ENCODE results near the gene LRRC8D.
A peak's percentile ranks its signal among the peaks of the same experiment; 100 is the strongest.
"Not testable (repeated sequence)": the region's sequence is repeated elsewhere in the genome, so short reads cannot be mapped to it uniquely, and the experiment has no call there.

LRRC8D gene

DNA sequence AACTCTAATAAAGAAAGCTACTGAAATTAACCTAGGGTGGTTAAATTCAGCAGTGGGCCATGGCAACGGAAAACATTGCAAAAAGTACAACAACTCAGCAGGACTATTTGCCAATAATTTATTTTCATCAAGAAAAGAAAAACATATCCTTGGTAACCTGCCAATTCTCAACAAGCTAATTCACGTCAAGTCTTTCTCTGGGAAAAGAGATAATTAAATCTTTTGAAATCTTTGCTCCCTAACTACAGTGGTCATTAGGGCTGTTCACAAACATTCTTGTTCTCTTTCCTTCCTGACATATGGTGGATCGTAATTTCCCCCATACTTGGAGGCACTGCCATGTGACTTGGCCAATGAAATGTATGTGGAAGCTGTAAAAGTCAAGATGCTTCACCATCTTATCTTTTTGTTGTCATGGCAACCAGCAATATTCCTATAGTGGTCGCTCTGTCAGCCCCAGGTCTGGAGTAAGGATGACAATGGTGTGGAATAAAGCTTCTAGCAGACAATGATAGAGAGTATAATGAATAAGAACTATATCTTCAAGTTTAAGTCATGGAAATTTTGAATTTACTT is 144.4 kb downstream of the LRRC8D start:
- peak; percentile 44 for DNase-seq

DNA sequence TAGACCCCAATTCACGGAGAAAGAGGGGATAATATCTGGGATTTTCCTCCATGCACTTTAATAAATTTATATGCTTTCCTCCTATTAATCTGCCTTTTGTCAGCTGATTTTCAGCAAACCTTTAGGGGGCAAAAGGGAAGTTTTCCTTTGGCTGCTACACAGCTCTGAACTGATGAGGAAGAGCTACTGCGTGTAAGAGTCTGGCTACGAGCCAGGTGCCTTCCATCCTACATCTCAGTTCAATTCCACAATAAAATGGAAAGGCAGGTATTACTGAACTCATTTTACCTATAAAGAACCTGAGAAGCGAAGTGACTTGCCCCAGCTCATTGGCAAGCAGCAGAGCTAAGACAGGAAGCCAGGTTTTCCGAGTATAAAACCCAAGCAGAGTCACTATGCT is 145.8 kb downstream of the LRRC8D start:
- no peak for DNase-seq

DNA sequence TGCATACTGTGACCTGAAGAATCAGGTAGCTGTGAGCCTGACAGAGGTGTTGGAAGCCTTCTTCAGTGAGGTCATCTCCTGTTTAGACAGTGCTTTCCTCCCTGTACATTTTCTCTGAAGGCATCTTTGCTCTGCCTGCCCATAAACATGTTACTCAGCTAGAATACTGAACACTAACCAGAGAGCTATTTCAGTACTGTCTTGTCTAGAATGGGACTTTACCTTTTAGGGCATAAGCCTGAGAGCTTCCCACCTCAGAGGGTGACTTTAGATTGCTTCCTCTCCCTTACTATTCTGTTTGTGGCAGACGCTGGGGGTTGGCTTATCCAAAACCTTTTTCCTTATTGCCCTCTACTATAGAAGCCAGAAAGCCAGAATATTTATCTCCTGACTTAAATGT is 150.8 kb downstream of the LRRC8D start:
- DNase-seq = peak; percentile 25

DNA sequence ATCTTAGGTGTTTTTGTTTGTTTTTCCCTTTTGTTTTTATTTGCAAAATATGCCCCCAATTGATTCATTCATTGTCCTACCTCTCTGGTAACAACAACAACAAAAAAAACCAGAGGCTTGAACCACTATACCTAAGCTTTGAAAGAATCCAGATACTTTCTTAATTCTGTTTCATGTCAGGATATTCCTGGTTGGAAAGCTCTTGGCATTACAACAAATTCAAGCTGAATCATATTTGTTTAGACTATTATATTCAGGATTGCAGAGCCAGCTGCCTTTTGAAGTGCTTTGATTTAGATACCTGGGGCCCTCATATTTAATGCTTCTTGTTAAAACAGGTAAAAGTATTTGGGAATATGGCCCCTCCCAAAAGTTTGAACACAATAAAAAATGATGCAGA is 151.2 kb downstream of the LRRC8D start:
- no peak for DNase-seq

DNA sequence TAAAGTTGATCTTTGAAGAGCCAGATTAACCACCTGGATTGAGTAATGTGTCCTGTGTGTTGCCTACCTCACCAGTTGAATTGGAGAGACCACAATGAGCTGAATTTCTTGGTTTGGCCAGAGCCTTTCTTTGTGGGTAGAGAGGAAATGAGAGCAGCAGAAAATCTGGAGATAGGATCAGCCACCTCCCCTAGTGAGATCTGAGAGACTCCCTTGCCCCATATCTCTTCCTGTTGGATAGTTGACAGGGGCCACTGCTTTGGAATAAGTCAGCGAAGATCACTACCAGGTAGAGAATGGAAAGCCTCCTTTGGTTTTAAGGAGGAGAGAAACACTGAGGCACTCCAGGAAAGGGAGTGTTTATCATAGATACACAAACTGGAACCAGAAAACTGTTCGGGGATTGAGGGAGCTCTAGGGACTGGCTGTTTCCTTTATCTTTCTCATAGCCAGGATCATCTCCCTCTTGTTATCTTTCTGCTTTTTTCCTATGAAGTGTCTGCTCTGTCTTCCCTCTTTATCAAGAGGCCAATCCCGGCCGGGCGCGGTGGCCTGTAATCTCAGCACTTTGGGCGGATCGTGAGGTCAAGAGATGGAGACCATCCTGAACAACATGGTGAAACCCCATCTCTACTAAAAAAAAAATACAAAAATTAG is 152.8 kb downstream of the LRRC8D start:
- DNase-seq = no peak

DNA sequence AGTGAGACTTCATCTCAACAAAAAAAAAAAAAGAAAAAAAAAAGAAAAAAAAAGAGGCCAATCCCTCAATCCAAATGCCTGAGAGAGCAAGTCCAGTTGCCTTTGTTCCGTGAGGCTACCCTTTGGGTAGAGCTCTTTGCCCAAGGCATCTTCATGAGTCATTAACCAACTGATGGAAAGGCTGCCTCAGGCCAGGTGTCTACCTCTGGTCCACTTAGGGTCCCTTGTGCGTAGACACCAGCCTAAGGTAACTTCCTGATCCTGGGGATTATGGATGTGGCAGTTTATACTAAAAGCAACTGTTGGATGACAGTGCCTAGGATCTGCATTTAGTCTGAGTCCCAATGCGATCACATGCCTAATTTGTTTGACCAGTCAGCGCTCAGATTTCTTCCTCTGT is 153.4 kb downstream of the LRRC8D start:
- no peak for DNase-seq

DNA sequence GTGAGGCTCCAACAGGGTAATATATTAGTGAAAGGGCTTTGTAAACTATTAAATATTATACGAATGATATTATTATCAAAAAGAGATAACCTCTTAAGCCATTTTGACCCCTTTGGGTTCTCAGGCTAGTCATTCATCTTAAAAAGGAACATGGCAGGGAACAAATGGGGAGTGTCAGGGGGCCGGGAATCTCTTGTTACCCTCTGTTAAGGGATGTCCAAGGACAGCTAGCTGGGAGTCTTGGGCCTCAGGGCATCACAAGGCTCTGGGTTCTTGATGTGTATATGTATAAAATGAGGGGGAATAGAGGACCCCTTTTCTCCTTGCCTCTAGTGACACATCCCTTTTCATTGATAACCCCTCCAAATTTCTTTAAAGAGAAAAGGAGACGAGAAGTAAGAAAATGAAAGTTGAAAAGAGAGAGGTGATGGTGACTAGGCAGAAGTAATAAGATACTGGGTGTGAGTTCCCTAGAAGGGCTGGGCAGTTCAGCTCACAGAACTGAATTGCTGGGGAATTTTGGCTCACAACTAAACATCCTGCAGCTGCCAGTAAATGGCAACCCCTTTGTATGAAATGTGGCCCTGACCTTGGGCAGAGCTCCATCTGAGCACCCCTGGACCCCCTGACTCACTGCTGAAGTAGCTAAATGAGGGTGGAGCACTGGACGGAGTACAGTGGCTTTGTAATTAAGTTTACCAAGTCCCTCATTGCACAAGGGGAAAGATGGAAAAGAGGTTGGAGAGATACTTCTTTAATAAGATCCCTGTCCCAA is 154.1 kb downstream of the LRRC8D start:
- DNase-seq = peak; percentile 71

DNA sequence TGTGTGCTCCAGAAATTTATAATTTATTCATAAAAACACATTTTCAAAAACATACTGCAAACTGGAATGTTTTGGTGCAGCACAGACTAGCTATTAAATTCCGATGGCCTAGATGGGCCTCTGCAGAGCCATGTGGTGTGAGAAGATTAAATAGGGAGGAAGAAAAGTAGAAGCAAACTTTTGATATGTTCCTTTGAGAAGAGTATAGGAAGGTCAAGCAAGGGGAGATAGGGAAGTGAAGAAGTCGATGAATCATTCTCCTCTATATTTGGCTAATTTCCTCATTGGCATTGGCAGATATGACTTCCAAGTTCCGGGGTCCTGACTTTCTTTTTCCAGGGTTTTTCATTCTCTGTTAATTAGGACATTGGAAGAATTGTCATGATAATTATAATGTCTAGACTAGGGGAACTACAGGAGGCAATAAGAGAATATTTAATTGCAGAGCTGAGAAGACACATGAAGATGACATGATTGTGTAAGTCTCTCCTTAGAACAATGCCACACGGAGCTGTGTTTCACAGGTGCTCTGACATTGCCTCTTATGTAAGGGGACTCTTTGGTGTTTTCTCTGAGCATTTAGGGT is 154.8 kb downstream of the LRRC8D start:
- DNase-seq = no peak

DNA sequence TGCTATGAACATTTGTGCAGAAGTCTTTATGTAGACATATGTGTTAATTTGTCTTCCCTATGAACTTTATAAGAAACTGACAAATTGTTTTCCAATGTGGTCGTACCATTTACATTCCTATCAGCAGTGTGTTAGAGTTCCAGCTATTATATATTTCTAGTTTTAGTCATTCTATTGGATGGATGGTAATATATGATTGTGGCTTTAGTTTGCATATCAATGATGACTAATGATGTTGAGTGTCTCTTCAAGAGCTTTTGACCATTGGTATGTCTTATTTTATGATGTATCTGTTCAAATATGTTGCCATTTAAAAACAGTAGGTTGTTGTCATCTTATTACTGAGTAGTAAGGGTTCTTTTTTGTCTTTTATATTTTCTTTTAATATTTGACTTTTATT is 157.9 kb downstream of the LRRC8D start:
- DNase-seq = peak; percentile 89

DNA sequence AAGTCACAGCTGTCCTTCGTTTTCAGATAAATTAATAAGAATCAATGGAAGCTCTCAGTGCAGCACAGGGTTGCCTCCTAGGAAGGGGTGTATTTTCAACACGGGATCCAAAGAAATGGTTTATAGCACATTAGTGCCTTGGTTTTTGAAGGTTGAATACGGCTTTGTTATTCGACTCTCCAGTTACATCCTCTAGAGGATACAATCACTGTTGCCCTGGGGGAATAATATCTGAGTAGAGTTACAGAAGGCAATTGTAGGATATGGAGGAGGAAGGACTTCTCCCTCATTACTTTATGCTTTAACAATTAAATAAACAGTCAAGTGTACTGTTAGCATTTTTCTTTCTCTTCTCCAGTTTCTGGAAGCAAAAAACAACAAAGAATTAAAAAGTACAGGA is 159.8 kb downstream of the LRRC8D start:
- no peak for DNase-seq

DNA sequence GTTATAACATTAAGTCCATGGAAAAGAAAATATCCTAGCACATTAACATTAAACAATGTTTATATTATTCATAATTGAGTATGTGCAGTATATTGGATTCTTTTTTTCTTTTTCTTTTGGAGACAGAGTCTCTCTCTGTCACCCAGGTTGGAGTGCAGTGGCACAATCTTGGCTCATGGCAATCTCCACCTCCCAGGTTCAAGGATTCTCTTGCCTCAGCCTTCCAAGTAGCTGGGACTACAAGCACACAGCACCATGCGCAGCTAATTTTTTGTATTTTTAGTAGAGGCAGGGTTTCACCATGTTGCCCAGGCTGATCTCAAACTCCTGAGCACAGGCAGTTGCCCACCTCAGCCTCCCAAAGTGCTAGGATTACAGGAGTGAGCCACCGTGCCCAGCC is 162.0 kb downstream of the LRRC8D start:
- not testable (repeated sequence) for DNase-seq

DNA sequence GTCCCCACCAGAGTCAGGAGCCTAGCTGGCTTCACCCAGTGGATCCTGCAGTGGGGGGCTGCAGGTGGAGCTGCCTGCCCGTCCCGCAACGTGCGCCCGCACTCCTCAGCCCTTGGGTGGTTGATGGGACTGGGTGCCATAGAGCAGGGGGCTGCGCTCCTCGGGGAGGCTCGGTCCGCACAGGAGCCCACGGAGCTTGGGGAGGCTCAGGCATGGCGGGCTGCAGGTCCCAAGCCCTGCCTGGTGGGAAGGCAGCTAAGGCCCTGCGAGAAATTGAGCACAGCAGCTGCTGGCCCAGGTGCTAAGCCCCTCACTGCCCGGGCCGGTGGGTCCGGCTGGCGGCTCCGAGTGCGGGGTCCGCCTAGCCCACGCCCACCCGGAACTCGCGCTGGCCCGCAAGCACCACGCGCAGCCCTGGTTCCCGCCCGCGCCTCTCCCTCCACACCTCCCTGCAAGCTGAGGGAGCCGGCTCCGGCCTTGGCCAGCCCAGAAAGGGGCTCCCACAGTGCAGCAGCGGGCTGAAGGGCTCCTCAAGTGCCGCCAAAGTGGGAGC is 163.8 kb downstream of the LRRC8D start:
- not testable (repeated sequence) for DNase-seq

DNA sequence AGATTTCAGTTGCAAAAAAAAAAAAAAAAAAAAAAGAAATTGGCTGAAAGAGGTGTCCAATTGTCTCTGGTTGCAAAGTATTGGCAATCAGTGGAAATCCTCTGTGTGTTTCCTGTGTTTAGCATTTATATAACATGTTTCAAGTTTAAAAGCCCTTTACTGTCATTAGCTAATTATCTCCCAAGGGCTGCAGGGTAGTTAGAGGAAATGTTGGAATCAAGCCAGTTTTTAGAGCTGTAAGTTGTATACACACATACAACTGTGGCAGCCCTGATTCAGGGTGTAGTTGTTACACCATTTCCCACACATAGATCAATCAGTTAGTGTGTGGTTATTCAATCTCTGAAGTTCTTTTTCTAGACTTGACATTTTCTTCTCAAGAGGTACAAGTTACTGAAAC is 165.2 kb downstream of the LRRC8D start:
- DNase-seq = no peak
